ENCODE results near the gene TNFRSF9.

The TNFRSF9 gene

DNA sequence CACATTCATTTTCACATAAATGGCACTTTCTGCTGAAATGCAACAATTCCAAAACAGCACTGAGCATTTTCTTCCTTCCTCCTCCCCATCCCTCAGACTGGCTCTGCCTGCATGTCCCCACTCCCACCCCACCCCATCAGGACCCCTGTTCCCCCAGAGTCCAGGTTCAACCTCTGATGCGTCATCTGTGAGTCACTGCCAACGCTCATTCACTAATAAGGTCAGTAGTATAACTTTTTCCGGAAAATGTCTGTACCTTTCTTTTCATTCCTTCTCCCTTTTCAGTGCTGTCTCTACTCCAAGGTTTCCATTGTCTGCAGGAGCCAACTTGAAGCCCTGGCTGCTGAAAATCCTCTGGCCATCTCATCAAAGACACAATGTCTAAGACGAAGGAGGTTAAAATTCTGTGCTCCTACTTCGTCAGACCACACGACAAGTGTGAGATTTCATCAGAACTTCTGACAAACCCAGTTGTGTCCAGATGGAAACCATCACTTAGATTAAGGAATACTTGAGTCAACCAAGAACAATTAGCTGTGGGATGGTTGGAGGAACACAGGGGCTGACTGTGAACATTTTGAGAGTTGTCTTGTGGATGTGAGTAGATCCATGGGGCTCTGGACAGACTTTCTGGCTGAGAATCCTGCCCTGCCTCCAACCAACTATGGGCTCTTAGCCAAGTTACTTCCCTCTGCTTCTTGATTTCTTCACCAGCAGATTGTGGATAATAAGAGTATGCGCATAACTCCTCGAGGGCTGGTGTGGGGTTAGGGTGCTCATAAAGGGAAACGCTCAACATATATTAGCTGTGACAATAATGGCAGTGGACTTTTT, 52.2 kb downstream of the TNFRSF9 start:
- DNase-seq, result no peak
- in situ Hi-C loops (cut with MboI; ENCODE audit: low pct_unique_long_range_greater_than_20kb, low sequenced_read_pairs), result no loop called here

DNA sequence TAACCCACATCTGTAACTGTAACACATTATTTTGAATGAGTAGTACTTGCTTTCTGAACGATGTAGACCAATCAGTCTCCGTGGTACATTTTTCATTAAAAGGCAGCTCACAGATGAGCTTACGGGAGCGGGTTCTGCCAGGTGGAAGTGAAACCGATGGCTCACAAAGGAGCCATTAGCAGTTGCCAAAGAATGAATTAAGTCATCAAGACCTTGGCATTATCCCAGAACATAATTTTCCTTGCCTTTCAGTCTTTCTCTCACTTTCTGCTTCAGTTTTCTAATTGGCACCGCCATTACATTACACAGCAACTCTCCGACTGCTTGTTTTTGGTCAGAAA, 54.3 kb downstream of the TNFRSF9 start:
- DNase-seq, result no peak
- in situ Hi-C loops (cut with MboI; ENCODE audit: low pct_unique_long_range_greater_than_20kb, low sequenced_read_pairs), result no loop called here

DNA sequence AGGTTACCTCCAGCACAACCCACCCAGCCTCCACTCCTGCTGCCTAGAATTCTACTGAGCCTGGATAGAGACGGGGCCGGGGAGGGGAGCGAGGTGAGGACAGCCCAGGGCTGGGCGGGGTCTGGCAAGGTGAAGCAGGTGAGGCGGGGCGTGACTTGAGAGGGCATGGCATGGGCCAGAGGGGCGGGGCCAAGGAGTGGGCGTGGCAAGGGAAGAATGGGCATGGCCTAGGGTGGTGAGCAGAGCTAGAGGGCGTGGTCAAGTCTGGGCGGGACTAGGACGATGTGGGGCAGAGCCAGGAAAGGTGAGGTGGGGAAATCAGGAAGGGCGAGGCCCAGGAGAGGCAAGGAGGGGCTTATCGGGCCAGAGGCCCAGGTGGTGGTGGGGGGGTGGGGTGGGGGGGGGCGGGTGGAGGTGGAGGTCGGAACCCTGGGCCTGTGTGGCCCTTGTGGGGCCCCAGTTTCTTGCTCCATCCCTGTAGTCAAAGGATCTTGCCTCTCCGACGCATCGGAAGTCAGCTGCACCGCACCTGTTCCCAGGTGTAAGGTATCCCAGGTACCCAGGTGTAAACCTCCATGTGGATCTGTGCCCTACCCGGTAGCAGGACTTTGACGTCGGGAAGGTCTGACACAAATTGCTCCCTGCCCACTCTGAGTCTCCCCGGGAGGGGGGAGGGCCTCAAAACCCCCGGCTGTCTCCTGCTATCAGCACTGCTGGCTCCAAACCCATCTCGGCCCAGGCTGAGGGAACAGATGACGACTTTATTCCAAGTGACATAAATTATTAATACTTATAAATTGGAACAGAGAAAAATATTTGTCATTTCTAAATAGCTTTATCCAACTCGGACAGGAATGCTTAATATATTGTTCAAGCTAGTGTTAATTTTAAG, 54.9 kb downstream of the TNFRSF9 start:
- no peak for DNase-seq
- in situ Hi-C loops (cut with MboI; ENCODE audit: low pct_unique_long_range_greater_than_20kb, low sequenced_read_pairs), result no loop called here

DNA sequence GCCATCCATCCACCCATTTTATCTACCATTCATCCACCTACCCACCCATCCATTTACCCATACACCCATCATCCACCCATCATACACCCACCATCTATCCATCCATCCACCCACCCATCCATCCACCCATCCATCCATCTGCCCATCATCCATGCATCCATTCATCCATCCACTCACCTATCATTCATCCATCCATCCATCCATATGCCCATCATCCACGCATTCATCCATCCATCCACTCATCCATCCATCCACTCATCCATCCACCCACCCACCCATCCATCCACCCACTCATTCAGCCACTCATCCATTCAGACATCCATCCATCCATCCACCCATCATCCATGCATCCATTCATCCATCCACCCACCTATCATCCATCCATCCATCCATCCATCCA, 55.9 kb downstream of the TNFRSF9 start:
- in situ Hi-C loops (cut with MboI; ENCODE audit: low pct_unique_long_range_greater_than_20kb, low sequenced_read_pairs), result no loop called here
- DNase-seq, result no peak

DNA sequence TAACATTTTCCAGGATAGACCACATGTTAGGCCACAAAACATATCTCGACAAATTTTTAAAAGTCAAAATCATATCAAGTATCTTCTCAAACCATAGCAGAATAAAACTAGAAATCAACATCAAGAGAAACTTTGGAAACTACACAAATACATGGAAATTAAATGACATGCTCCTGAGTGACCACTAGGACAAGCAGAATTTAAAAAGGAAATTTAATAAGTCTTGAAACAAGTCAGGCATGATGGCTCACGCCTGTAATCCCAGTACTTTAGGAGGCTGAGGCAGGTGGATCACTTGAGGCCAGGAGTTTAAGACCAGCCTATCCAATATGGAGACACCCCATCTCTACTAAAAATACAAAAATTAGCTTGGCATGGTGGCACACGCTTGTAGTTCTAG, 61.4 kb downstream of the TNFRSF9 start:
- in situ Hi-C loops (cut with MboI; ENCODE audit: low pct_unique_long_range_greater_than_20kb, low sequenced_read_pairs), result no loop called here
- no peak for DNase-seq

DNA sequence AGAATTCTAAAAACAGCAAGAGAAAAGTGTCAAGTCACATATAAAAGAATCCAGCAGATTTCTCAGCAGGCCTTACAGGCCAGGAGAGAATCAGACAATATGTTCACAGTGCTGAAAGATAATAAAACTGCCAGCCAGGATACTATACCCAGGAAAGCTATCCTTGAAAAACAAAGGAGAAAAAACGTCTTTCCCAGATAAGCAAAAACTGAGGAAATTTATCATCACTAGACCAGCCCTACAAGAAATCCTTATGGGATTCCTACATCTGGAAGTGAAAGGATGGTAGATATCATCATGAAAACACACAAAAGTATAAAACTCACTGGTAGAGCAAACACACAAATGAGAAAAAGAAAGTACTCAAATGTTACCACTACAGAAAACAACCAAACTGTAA, 62.6 kb downstream of the TNFRSF9 start:
- in situ Hi-C loops (cut with MboI; ENCODE audit: low pct_unique_long_range_greater_than_20kb, low sequenced_read_pairs), result no loop called here
- no peak for DNase-seq

DNA sequence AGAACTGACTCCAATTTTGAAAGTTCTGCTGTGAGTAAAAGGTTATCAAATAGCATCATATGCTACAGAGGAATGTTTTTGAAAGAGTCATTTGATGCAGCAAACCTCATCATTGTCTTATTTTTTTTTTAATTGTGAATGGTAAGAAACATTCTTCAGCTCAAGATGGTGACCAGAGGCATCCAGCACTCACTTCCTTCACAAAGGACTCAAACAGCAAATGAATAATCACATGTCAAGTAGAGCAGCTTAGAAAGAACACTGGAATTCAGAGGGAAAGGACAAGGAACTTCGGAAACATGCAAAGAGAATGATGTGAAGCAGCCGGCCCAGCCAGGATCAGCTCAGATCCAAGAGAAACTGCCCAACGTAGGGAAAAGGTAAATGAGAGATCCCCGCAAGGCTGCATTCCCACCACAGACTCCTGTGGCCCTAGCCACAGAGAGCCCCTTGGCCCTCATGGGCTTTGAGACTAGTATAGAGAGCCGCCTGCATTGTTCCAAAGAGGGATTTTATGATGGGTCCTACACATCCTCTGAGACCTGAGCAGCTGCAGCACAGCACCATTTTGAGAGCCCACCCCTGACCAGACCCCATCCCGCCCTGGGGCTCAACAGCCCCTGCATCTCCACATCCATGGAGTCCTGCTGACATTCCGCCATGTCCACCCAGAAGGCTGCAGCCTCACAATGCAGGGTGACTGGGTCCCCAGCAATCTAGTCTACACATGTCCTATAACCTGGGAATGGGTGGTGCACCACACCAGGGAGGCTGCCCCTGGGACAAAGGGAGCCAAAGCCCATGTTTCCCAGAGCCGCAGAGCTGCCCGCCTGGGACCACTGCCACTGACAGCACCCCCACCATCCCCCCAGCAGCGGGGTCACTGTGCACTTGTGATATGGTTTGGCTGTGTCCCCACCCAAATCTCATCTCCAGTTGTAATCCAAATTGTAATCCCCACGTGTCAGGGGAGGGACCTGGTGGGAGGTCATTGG, 66.5 kb downstream of the TNFRSF9 start:
- in situ Hi-C loops (cut with MboI; ENCODE audit: low pct_unique_long_range_greater_than_20kb, low sequenced_read_pairs), result no loop called here
- DNase-seq, result no peak

DNA sequence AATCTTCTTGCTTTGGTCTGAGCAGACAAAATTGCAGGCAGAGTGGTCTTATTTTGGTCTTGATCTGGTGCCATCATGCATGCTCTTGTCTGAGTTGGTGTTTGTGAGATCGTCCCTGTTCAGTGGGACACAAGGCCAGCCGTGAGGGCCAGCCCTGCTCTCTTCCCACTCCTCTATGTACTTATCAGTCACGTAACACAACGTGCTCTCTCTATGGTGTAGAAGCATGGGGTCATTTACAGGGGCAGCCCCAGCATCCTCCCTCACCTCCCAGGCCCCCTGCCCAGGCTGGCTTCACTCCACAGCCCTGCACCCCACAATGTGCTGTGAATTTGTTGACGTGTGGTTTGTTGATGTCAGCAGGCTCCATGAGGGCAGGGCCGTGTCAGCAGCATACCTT, 69.5 kb downstream of the TNFRSF9 start:
- DNase-seq, result no peak
- in situ Hi-C loops (cut with MboI; ENCODE audit: low pct_unique_long_range_greater_than_20kb, low sequenced_read_pairs), result no loop called here

DNA sequence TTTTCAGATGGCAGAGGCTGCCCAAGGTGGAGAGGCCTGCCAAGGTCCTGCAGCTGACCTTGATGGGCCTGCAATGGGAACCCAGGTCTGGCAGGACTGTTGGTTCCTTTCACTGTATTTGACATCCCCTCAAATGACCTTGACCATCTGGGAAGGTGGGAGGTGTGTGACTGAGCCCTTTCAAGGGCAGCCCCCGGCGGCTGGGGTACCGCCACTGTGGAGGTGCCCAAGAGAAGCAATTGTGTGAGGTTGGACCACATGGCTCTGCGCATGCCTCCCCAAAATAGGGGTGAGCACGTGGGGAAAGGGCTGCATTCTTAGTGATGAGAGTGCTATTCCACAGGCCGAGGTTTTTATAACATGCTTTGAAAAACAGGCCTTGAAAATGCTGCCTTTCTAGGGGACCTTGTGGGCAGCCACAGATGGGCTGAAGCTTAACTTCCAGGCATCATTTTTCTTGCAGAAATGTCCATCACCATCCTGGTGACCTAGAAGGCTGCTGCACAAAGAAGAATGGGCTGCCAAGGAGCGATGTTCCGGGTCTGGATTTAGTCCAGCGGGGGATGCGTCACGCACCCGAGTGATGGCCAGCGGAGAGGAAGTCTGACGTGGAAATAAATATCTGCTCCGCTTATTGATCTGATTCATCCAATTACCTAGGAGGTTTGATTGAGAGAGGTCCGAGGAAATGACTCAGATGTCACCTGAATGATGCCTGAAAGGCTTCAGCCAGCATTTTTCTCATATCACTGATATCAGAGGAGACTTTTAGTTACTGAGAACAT, 71.3 kb downstream of the TNFRSF9 start:
- in situ Hi-C loops (cut with MboI; ENCODE audit: low pct_unique_long_range_greater_than_20kb, low sequenced_read_pairs), result no loop called here
- DNase-seq, result no peak

DNA sequence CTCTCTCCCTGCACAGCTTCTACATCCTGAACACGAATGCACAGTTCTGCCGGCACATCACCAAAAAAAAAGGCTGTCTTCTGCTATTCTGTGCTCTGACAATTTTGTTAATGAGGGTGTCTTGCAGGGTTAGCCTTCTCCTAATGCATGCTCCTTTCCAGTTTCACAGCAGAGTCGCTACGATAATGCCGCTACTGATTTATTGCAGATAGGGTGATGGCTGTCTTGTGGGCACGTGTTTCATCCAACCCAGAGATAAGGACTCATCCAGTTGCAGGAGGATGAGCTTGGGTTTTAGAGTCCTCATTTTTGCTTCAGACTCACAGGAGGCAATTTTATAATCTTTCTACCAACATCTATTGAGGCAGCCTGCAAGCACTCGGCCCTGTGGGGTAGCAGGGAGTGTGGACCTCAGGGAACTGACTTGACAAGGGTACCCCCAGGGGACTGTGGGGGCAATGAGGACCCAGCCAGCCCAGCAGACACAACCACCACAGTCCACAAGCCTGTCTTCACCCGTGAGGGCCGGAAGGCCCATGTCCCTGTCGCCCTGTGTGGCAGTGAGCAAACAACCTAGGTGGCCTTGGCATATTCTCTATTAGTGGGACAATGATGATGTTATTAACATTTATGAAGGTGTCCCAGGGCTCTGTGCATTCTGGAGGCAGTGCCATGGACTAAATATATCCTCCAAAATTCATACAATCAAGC, 72.4 kb downstream of the TNFRSF9 start:
- in situ Hi-C loops (cut with MboI; ENCODE audit: low pct_unique_long_range_greater_than_20kb, low sequenced_read_pairs), result no loop called here
- DNase-seq, result no peak

DNA sequence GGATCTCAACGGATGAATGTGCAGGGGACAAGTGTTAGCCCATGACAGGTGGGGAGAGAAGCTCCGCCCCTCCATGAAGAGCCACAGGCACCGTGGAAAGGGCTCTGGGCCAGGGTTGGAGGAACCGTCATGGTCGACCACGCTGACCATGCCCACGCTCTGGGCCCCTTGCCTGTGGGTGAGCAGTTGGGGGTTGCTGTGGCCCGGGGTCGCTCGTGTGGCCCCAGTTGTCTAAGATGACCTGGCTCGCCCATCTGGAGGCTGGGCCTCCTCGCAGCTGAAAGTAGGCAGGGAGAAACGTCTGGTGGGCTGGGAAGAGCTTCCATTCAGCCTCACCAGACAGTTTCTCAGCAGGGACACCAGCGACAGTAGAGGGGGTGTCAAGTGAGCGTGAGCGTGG, 74.7 kb downstream of the TNFRSF9 start:
- in situ Hi-C loops (cut with MboI; ENCODE audit: low pct_unique_long_range_greater_than_20kb, low sequenced_read_pairs), result no loop called here
- no peak for DNase-seq

All from KBM-7 (cell line).